Measurements from ENCODE around the gene OR10V1. TPM values are rescaled to one million over a fixed set of nuclear protein-coding genes. Genes with fewer than 3 reads are reported as not detected.

OR10V1 gene
- total RNA-seq, 1 donor from 2014 or later = not detected

GRCh38 chr11:59730896-59731565 is 17.4 kb upstream of the OR10V1 start:
- DNase-seq (ENCODE audit: low spot score) = no peak
- H3K4me1 Mint-ChIP-seq (ENCODE audit: low read depth) = peaks cover 9% of the 10 kb centered on the region
- intact Hi-C loops (cut with micrococcal nuclease) = no loop called here
- H3K4me3 Mint-ChIP-seq (ENCODE audit: low read depth) = no peak overlapping the region
- H3K9me3 Mint-ChIP-seq = peaks cover 3% of the 10 kb centered on the region
- H3K27me3 Mint-ChIP-seq (ENCODE audit: low read depth) = no peaks in the 10 kb centered on the region
- H3K36me3 Mint-ChIP-seq (ENCODE audit: low read depth) = no peaks in the 10 kb centered on the region
- H3K27ac Mint-ChIP-seq = no peak overlapping the region

- no peak for DNase-seq (ENCODE audit: low spot score)
- intact Hi-C loops (cut with micrococcal nuclease) = no loop called here
- Mint-ChIP-seq H3K36me3 (ENCODE audit: low read depth) (no peaks in the 10 kb centered on the region), H3K9me3 (peaks cover 3% of the 10 kb centered on the region), H3K27ac (no peak overlapping the region), H3K27me3 (ENCODE audit: low read depth) (no peaks in the 10 kb centered on the region), H3K4me3 (ENCODE audit: low read depth) (no peak overlapping the region), H3K4me1 (ENCODE audit: low read depth) (peaks cover 9% of the 10 kb centered on the region)
Measured at GRCh38 chr11:59729834-59730233, 16.2 kb upstream of the OR10V1 start.

GRCh38 chr11:59728913-59729312 is 15.3 kb upstream of the OR10V1 start:
- H3K4me3 Mint-ChIP-seq (ENCODE audit: low read depth) = no peak overlapping the region
- no peak overlapping the region for H3K27ac Mint-ChIP-seq
- H3K4me1 Mint-ChIP-seq (ENCODE audit: low read depth) = peaks cover 9% of the 10 kb centered on the region
- peaks cover 3% of the 10 kb centered on the region for H3K9me3 Mint-ChIP-seq
- intact Hi-C loops (cut with micrococcal nuclease) = no loop called here
- H3K36me3 Mint-ChIP-seq (ENCODE audit: low read depth) = no peaks in the 10 kb centered on the region
- no peak for DNase-seq (ENCODE audit: low spot score)
- H3K27me3 Mint-ChIP-seq (ENCODE audit: low read depth) = no peaks in the 10 kb centered on the region

- intact Hi-C loops (cut with micrococcal nuclease) = no loop called here
- H3K4me3 Mint-ChIP-seq (ENCODE audit: low read depth) = no peak overlapping the region
- peaks cover 2% of the 10 kb centered on the region for H3K27me3 Mint-ChIP-seq (ENCODE audit: low read depth)
- H3K36me3 Mint-ChIP-seq (ENCODE audit: low read depth) = no peaks in the 10 kb centered on the region
- peaks cover 9% of the 10 kb centered on the region for H3K4me1 Mint-ChIP-seq (ENCODE audit: low read depth)
- H3K9me3 Mint-ChIP-seq = peaks cover 3% of the 10 kb centered on the region
- no peak for DNase-seq (ENCODE audit: low spot score)
- H3K27ac Mint-ChIP-seq = no peak overlapping the region
Measured at GRCh38 chr11:59728154-59728553, 14.5 kb upstream of the OR10V1 start.

GRCh38 chr11:59727426-59727825 is 13.8 kb upstream of the OR10V1 start:
- Mint-ChIP-seq H3K4me1 (ENCODE audit: low read depth) (peaks cover 9% of the 10 kb centered on the region), H3K4me3 (ENCODE audit: low read depth) (no peak overlapping the region), H3K9me3 (peaks cover 3% of the 10 kb centered on the region), H3K36me3 (ENCODE audit: low read depth) (no peaks in the 10 kb centered on the region), H3K27ac (no peak overlapping the region), H3K27me3 (ENCODE audit: low read depth) (peaks cover 6% of the 10 kb centered on the region)
- intact Hi-C loops (cut with micrococcal nuclease) = no loop called here
- no peak for DNase-seq (ENCODE audit: low spot score)

GRCh38 chr11:59724066-59724465 is 10.4 kb upstream of the OR10V1 start:
- Mint-ChIP-seq H3K27me3 (ENCODE audit: low read depth) (peaks cover 14% of the 10 kb centered on the region), H3K4me1 (ENCODE audit: low read depth) (peaks cover 7% of the 10 kb centered on the region), H3K4me3 (ENCODE audit: low read depth) (no peak overlapping the region), H3K36me3 (ENCODE audit: low read depth) (no peaks in the 10 kb centered on the region), H3K9me3 (peaks cover 1% of the 10 kb centered on the region), H3K27ac (no peak overlapping the region)
- intact Hi-C loops (cut with micrococcal nuclease) = no loop called here
- no peak for DNase-seq (ENCODE audit: low spot score)

- no peaks in the 10 kb centered on the region for H3K9me3 Mint-ChIP-seq
- H3K27me3 Mint-ChIP-seq (ENCODE audit: low read depth) = peaks cover 26% of the 10 kb centered on the region
- DNase-seq (ENCODE audit: low spot score) = no peak
- H3K36me3 Mint-ChIP-seq (ENCODE audit: low read depth) = no peaks in the 10 kb centered on the region
- intact Hi-C loops (cut with micrococcal nuclease) = no loop called here
- no peaks in the 10 kb centered on the region for H3K4me1 Mint-ChIP-seq (ENCODE audit: low read depth)
- H3K27ac Mint-ChIP-seq = no peak overlapping the region
- no peak overlapping the region for H3K4me3 Mint-ChIP-seq (ENCODE audit: low read depth)
Measured at GRCh38 chr11:59719556-59719955, 5.9 kb upstream of the OR10V1 start.

- DNase-seq (ENCODE audit: low spot score) = no peak
- H3K4me3 Mint-ChIP-seq (ENCODE audit: low read depth) = no peak overlapping the region
- no peaks in the 10 kb centered on the region for H3K9me3 Mint-ChIP-seq
- intact Hi-C loops (cut with micrococcal nuclease) = no loop called here
- no peaks in the 10 kb centered on the region for H3K4me1 Mint-ChIP-seq (ENCODE audit: low read depth)
- H3K27ac Mint-ChIP-seq = no peak overlapping the region
- no peaks in the 10 kb centered on the region for H3K36me3 Mint-ChIP-seq (ENCODE audit: low read depth)
- H3K27me3 Mint-ChIP-seq (ENCODE audit: low read depth) = peaks cover 23% of the 10 kb centered on the region
Measured at GRCh38 chr11:59716051-59716450, 2.4 kb upstream of the OR10V1 start.

GRCh38 chr11:59710136-59710847 is 3.4 kb downstream of the OR10V1 start:
- Mint-ChIP-seq H3K4me3 (ENCODE audit: low read depth) (no peak overlapping the region), H3K4me1 (ENCODE audit: low read depth) (no peaks in the 10 kb centered on the region), H3K36me3 (ENCODE audit: low read depth) (no peaks in the 10 kb centered on the region), H3K27me3 (ENCODE audit: low read depth) (peaks cover 20% of the 10 kb centered on the region), H3K27ac (no peak overlapping the region), H3K9me3 (no peaks in the 10 kb centered on the region)
- intact Hi-C loops (cut with micrococcal nuclease) = no loop called here
- DNase-seq (ENCODE audit: low spot score) = no peak

GRCh38 chr11:59708537-59708936 is 5.1 kb downstream of the OR10V1 start:
- no peaks in the 10 kb centered on the region for H3K36me3 Mint-ChIP-seq (ENCODE audit: low read depth)
- no peaks in the 10 kb centered on the region for H3K9me3 Mint-ChIP-seq
- no peak overlapping the region for H3K4me3 Mint-ChIP-seq (ENCODE audit: low read depth)
- DNase-seq (ENCODE audit: low spot score) = no peak
- H3K27ac Mint-ChIP-seq = no peak overlapping the region
- H3K4me1 Mint-ChIP-seq (ENCODE audit: low read depth) = no peaks in the 10 kb centered on the region
- peaks cover 14% of the 10 kb centered on the region for H3K27me3 Mint-ChIP-seq (ENCODE audit: low read depth)
- intact Hi-C loops (cut with micrococcal nuclease) = no loop called here

GRCh38 chr11:59707371-59707770 is 6.3 kb downstream of the OR10V1 start:
- no peaks in the 10 kb centered on the region for H3K9me3 Mint-ChIP-seq
- H3K4me3 Mint-ChIP-seq (ENCODE audit: low read depth) = no peak overlapping the region
- H3K27me3 Mint-ChIP-seq (ENCODE audit: low read depth) = peaks cover 8% of the 10 kb centered on the region
- intact Hi-C loops (cut with micrococcal nuclease) = no loop called here
- H3K27ac Mint-ChIP-seq = no peak overlapping the region
- no peak for DNase-seq (ENCODE audit: low spot score)
- H3K36me3 Mint-ChIP-seq (ENCODE audit: low read depth) = no peaks in the 10 kb centered on the region
- H3K4me1 Mint-ChIP-seq (ENCODE audit: low read depth) = no peaks in the 10 kb centered on the region

GRCh38 chr11:59706518-59707285 is 6.9 kb downstream of the OR10V1 start:
- Mint-ChIP-seq H3K4me1 (ENCODE audit: low read depth) (no peaks in the 10 kb centered on the region), H3K4me3 (ENCODE audit: low read depth) (no peak overlapping the region)

GRCh38 chr11:59705294-59705693 is 8.4 kb downstream of the OR10V1 start:
- H3K4me3 Mint-ChIP-seq (ENCODE audit: low read depth) = no peak overlapping the region
- intact Hi-C loops (cut with micrococcal nuclease) = no loop called here
- no peaks in the 10 kb centered on the region for H3K36me3 Mint-ChIP-seq (ENCODE audit: low read depth)
- no peak overlapping the region for H3K27ac Mint-ChIP-seq
- DNase-seq (ENCODE audit: low spot score) = no peak
- H3K4me1 Mint-ChIP-seq (ENCODE audit: low read depth) = no peaks in the 10 kb centered on the region
- H3K9me3 Mint-ChIP-seq = no peaks in the 10 kb centered on the region
- peaks cover 8% of the 10 kb centered on the region for H3K27me3 Mint-ChIP-seq (ENCODE audit: low read depth)

More at GRCh38 chr11:59706518-59707285, 6.9 kb downstream of the OR10V1 start:
- DNase-seq (ENCODE audit: low spot score) = no peak
- H3K27ac Mint-ChIP-seq = no peak overlapping the region
- no peaks in the 10 kb centered on the region for H3K9me3 Mint-ChIP-seq
- H3K27me3 Mint-ChIP-seq (ENCODE audit: low read depth) = peaks cover 8% of the 10 kb centered on the region
- intact Hi-C loops (cut with micrococcal nuclease) = no loop called here
- no peaks in the 10 kb centered on the region for H3K36me3 Mint-ChIP-seq (ENCODE audit: low read depth)

All from activated T-helper 2 cell treated with anti-CD3 and anti-CD28 coated beads, Interferon-gamma antibody, Interleukin-2, Interleukin-4, amounts not matched to agents 10 μg/mL and 5 μg/mL and 100 μg/mL, durations not matched to agents 14 hours and 24 hours and 36 hours (primary cell).